ENCODE data around the gene FAM107A.

The FAM107A gene, protein sequence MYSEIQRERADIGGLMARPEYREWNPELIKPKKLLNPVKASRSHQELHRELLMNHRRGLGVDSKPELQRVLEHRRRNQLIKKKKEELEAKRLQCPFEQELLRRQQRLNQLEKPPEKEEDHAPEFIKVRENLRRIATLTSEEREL
- long read RNA-seq: 0 reads

DNA sequence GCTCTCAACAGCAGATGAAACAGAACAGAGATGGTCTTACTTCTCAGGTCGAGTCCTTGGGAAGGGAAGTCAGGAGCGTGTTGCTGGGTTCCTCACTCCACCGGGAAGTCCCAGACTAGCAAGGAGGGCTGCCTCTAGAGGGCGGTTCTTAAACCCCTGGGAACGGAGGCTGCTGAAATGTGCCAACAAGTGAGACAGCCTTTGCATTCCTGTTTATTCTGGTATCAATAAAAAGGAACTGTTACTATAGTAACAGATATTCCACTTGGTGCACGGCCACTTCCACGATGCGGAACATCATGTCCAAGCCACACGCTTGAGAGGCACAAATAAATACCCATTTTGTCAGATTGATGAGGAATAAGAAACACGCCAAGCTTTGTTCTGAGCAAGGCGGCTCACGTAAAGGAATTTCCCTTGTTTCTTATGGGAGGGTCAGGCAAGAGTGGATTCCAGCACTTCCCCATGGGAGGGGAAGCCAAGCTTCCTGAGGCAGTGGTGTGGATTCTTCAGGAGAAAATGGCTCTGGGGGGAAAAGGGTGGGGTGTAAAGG is at the start of gene FAM107A:
FAM107A (minus strand) TSS at position 123 of the 553 bp plus-strand sequence. CDS start 7,531 bp downstream, outside the sequence.
- Histone ChIP-seq H3K4me3 (replicated peaks; ENCODE audit: insufficient read depth, low read length) (no peak within 1 kb of the TSS), H3K27ac (replicated peaks) (no peak within 1 kb of the TSS), H3K27me3 (ENCODE audit: insufficient read depth, poor library complexity, severe bottlenecking) (peaks cover 5% of the 10 kb centered on the region)
- DNase-seq (ENCODE audit: low read depth in 1 of 2, low spot score in 1 of 2): no peak
- TF ChIP-seq SPI1 (IDR thresholded peaks at IDR 0.05; ENCODE audit: borderline replicate concordance, low read depth) (no peak), POLR2AphosphoS5 (IDR thresholded peaks at IDR 0.05; ENCODE audit: low read depth) (no peak), GABPA (IDR thresholded peaks at IDR 0.05; ENCODE audit: low read depth) (no peak)
- TF ChIP-seq, protein P1, sequence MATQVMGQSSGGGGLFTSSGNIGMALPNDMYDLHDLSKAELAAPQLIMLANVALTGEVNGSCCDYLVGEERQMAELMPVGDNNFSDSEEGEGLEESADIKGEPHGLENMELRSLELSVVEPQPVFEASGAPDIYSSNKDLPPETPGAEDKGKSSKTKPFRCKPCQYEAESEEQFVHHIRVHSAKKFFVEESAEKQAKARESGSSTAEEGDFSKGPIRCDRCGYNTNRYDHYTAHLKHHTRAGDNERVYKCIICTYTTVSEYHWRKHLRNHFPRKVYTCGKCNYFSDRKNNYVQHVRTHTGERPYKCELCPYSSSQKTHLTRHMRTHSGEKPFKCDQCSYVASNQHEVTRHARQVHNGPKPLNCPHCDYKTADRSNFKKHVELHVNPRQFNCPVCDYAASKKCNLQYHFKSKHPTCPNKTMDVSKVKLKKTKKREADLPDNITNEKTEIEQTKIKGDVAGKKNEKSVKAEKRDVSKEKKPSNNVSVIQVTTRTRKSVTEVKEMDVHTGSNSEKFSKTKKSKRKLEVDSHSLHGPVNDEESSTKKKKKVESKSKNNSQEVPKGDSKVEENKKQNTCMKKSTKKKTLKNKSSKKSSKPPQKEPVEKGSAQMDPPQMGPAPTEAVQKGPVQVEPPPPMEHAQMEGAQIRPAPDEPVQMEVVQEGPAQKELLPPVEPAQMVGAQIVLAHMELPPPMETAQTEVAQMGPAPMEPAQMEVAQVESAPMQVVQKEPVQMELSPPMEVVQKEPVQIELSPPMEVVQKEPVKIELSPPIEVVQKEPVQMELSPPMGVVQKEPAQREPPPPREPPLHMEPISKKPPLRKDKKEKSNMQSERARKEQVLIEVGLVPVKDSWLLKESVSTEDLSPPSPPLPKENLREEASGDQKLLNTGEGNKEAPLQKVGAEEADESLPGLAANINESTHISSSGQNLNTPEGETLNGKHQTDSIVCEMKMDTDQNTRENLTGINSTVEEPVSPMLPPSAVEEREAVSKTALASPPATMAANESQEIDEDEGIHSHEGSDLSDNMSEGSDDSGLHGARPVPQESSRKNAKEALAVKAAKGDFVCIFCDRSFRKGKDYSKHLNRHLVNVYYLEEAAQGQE (IDR thresholded peaks at IDR 0.05; ENCODE audit: insufficient replicate concordance, low read depth): no peak
- TF ChIP-seq, protein P2, sequence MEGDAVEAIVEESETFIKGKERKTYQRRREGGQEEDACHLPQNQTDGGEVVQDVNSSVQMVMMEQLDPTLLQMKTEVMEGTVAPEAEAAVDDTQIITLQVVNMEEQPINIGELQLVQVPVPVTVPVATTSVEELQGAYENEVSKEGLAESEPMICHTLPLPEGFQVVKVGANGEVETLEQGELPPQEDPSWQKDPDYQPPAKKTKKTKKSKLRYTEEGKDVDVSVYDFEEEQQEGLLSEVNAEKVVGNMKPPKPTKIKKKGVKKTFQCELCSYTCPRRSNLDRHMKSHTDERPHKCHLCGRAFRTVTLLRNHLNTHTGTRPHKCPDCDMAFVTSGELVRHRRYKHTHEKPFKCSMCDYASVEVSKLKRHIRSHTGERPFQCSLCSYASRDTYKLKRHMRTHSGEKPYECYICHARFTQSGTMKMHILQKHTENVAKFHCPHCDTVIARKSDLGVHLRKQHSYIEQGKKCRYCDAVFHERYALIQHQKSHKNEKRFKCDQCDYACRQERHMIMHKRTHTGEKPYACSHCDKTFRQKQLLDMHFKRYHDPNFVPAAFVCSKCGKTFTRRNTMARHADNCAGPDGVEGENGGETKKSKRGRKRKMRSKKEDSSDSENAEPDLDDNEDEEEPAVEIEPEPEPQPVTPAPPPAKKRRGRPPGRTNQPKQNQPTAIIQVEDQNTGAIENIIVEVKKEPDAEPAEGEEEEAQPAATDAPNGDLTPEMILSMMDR (IDR thresholded peaks at IDR 0.05; ENCODE audit: insufficient read depth, low read length): no peak

DNA sequence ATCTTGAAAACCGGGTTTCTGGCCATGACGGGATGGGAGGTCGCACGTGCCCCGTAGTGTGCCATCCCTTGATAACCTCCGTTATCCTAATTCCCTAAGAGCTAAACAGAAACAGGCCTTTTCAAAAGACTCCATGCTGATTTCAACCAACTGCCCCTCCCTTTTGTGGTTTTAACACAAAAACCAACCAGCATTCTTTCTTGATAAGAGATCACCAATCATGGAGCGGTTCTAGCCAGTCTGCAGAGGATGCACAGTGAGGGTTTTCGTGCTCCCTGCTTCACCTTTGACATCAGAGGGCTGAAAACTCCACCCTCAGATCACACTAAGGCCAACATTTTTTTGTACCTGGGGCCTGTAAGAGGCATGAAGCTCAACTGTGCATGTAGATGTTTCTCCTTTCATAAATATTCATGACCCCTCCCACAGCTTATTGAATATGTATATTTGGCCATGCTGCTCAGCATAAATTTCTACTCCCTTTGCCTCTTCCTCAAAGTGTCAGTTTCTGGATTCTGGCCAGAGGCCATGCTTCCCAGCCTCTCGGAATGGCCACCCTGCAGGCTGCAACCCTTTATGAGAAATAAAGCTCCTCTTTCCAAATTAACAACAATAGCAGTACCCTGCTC is 48.1 kb upstream of the FAM107A start:
- Histone ChIP-seq H3K4me3 (replicated peaks; ENCODE audit: insufficient read depth, low read length) (no peak overlapping the region), H3K27ac (replicated peaks) (no peak overlapping the region), H3K27me3 (ENCODE audit: insufficient read depth, poor library complexity, severe bottlenecking) (no peaks in the 10 kb centered on the region)
- TF ChIP-seq GABPA (IDR thresholded peaks at IDR 0.05; ENCODE audit: low read depth) (no peak), SPI1 (IDR thresholded peaks at IDR 0.05; ENCODE audit: borderline replicate concordance, low read depth) (no peak), POLR2AphosphoS5 (IDR thresholded peaks at IDR 0.05; ENCODE audit: low read depth) (no peak)
- TF ChIP-seq, protein P1 (IDR thresholded peaks at IDR 0.05; ENCODE audit: insufficient replicate concordance, low read depth): no peak
- TF ChIP-seq, protein P2 (IDR thresholded peaks at IDR 0.05; ENCODE audit: insufficient read depth, low read length): no peak
- DNase-seq (ENCODE audit: low read depth in 1 of 2, low spot score in 1 of 2): no peak

DNA sequence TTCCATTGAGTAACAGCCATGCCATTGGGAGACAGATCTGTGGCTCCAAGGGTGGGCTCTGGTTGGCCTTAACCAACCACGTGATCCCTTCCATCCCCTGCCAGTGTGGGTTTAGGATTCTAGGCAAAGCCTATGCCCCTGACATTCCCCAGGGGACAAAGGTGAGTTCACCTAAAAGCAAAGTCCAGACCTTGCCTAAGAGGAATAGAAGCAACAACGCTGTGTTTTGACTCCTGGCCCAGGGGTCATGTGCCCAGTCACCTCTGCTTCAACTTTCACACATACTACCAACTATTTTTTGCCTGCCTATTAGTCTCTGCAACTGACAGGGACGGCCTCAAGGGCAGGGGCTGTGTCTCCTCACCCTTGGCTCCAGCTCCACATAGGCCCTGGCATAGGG is 47.4 kb upstream of the FAM107A start:
- no peak overlapping the region for H3K27ac ChIP-seq (replicated peaks)
- no peaks in the 10 kb centered on the region for H3K27me3 ChIP-seq (ENCODE audit: insufficient read depth, poor library complexity, severe bottlenecking)
- TF ChIP-seq POLR2AphosphoS5 (IDR thresholded peaks at IDR 0.05; ENCODE audit: low read depth): no peak
- TF ChIP-seq, protein P2 (IDR thresholded peaks at IDR 0.05; ENCODE audit: insufficient read depth, low read length): no peak
- no peak for TF ChIP-seq GABPA (IDR thresholded peaks at IDR 0.05; ENCODE audit: low read depth)
- no peak for TF ChIP-seq SPI1 (IDR thresholded peaks at IDR 0.05; ENCODE audit: borderline replicate concordance, low read depth)
- TF ChIP-seq, protein P1 (IDR thresholded peaks at IDR 0.05; ENCODE audit: insufficient replicate concordance, low read depth): no peak
- H3K4me3 ChIP-seq (replicated peaks; ENCODE audit: insufficient read depth, low read length): no peak overlapping the region
- DNase-seq (ENCODE audit: low read depth in 1 of 2, low spot score in 1 of 2): no peak
